C4-2B (cell line): Measurements from ENCODE around the gene CD1B.
"Not testable (repeated sequence)": the region's sequence is repeated elsewhere in the genome, so short reads cannot be mapped to it uniquely, and the experiment has no call there.

Experiments
- CTCF ChIP-seq: fragments of 450-650 bp; conservative IDR thresholded peaks from 2 replicates; pipeline ENCODE4 v1.5.1; 2017; ENCODE audit warnings: mild to moderate bottlenecking
- ZFX ChIP-seq: fragments of 450-650 bp; IDR thresholded peaks from 2 replicates; pipeline ENCODE4 v1.6.1; 2017

- not testable (repeated sequence) for TF ChIP-seq CTCF, ZFX
These were observed 5.1 kb upstream of the CD1B start for GRCh38 chr1:158336413-158336812.
